Pulmonary artery endothelial cell (primary cell): ENCODE data around the gene C2CD2L. TPM values are rescaled to one million over a fixed set of nuclear protein-coding genes. Genes with fewer than 3 reads are reported as not detected.
A peak's percentile ranks its signal among the peaks of the same experiment; 100 is the strongest.
"Not testable (repeated sequence)": the region's sequence is repeated elsewhere in the genome, so short reads cannot be mapped to it uniquely, and the experiment has no call there.

Experiments used
- DNase-seq: peaks from one replicate; pipeline ENCODE4 v3.0.0-alpha.2; 2011; ENCODE audit warnings: low read depth, low spot score
- total RNA-seq: library from RNA; depleted of rRNA; stranded (reverse); fragments of >200 nt; gene quantifications from 2 replicates; pipeline ENCODE4 v1.2.3, GENCODE V29; 2014

C2CD2L gene
- 2.0 and 4.5 TPM in 2 replicates for total RNA-seq

DNA sequence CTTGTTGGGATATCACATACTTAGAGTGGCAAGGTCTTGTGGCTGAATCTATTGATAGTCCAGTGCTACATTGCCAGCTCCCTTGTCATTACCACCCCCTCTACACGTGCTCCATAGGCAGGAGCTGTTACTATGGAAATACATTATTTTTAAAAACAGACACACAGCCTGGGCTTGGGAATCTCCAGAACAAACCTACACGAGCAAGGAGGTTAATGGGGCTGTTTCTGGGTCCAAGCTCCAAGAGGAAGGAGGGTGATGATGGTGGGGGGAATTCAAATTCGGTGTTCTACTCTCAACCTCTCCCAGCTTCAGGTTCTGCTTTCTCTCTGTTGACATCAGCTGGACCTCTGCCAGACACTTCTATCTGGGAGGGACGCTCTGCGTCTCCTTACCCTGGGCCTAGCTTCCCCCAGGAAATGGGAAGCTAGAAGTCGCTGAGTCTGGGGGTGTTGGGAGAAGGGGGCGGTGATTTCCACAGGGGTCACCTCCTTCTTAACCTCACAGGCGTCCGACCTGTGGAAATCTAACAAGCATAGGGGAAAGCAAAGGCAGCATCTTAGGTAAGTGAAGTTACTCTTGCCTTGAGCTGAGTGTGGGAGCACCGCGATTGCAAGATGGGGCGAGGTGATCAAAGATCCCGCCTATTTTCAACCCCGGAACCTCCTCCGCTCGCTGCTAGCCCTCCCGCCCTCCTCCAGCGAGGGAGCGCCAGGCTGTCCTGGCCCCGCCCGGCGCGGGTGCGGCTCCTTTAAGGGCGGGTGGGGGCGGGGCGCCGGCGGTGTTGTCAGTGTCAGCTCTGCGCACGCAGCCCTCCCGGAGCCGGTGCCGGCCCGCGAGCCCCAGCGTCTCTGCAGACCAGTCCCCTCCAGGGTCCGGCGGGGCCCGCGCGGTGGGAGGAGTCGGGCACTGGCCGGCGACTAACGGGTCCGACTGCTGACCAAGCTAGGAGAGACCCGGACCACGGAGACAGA, at the start of gene C2CD2L:
C2CD2L (plus strand) TSS at position 781 of the 974 bp plus-strand sequence. CDS start 398 bp downstream, outside the sequence.
- DNase-seq: peak; percentile 36

- DNase-seq: not testable (repeated sequence)
These were observed 48.0 kb upstream of the C2CD2L start for GRCh38 chr11:119059128-119059527.

DNA sequence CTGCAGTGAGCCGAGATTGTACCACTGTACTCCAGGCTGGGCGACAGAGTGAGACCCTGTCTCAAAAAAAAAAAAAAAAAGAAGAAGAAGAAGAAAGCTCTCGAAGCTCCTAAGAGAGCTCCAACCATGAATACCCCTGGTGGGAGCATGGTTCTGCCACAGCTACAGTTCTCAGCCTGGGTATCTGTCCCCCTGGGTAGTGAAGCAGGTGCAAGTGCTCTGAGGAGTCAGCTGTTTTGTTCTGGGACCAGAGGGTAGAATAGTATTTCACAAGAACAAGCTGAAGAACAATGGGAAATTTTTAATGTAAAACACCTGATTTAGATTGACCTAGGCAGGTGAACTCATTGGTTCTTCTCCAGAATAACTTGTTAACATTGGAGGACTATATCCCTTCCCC, 45.9 kb upstream of the C2CD2L start:
- DNase-seq: no peak

- no peak for DNase-seq
These were observed 44.4 kb upstream of the C2CD2L start for GRCh38 chr11:119062779-119063178.

GRCh38 chr11:119065369-119065768, 41.8 kb upstream of the C2CD2L start:
- no peak for DNase-seq

DNA sequence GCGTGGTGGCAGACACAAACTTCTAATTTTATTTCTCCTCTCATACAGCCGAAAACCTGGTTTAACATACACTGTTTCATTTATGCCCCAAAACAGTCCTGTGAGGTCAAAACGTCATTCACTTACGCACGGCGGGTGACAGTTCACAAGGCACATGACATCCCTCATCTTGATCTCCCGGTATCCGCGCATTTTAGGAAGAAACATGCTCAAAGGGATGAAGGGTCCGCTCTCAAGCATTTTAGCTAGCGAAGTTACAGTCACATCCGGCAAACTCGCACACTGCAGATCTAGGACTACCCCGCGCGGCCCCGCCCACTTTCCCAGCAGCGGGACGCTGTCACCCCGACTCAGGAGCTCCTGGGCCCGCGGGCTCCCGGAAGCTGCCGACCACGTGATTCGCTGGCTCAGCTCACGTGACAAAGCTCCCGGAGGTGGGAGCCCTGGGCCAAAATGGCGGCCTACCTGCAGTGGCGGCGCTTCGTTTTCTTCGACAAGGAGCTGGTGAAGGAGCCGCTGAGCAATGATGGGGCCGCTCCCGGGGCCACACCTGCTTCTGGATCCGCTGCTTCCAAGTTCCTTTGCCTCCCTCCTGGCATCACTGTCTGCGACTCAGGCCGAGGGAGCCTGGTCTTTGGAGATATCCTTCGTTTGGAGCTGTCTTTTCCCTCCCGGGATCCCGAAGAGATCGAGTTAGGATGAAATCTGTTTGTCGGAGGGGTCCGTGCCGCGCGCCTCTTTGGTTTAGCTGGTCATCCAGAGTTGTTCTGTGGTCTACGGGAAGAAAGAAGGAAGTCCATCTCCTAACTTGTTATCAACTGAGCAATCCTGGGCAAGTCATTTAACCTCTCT, 39.5 kb upstream of the C2CD2L start, which contains the start of gene VPS11:
VPS11 (plus strand) TSS at position 448 of the 852 bp plus-strand sequence; CDS start at position 454, 6 bp downstream.
- DNase-seq: peak; percentile 89

GRCh38 chr11:119077839-119078238, 29.3 kb upstream of the C2CD2L start:
- no peak for DNase-seq

DNA sequence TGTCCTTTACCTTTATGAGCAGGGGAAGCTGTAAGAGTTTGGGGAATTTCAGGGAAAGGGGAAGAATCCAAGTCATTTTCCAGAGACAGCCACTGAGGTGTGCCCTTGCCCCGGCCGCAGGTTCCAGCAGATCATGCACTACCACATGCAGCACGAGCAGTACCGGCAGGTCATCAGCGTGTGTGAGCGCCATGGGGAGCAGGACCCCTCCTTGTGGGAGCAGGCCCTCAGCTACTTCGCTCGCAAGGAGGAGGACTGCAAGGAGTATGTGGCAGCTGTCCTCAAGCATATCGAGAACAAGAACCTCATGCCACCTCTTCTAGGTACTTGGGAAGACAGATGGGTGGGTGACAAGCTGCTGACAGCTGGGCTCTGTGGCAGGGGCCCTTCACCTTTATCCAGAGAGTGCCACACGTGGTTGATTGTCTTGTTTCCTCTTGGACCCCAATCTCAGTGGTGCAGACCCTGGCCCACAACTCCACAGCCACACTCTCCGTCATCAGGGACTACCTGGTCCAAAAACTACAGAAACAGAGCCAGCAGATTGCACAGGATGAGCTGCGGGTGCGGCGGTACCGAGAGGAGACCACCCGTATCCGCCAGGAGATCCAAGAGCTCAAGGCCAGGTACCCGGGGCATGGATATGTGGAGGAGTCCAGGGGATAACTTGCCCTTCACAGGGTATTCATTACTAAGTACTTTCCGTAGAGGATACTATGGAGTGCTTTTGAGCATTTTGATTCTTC, 28.3 kb upstream of the C2CD2L start:
- DNase-seq: no peak

DNA sequence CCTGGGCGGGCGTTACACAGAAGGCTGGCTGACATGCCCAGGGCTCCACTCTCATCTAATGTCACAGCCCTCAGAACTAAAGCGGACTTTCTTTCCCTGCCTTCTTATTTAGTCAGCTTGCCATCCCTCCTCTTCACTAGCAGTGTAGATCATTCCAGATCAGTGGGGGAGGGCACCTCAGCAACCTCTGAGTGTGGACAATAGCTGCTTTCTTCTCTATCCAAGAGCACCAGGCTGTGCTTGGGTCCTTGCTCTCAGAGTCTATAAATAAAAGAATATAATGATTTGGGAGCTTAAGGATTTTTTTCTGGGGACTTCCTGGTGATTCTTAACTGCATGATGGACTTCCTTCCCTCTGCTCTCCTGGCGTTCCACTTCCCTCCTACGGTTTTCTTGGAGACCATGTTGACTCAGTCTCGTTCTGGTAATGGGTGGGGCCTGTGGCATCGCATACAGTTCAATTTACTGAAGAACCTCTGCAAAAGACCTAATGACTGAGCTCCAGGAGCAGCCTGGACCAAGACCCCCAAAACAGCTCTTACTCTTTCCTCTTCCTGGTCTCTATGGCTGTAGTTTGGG, 25.4 kb upstream of the C2CD2L start:
- no peak for DNase-seq

- DNase-seq: peak; percentile 65
These were observed 22.3 kb upstream of the C2CD2L start, which contains the start of gene HMBS for GRCh38 chr11:119084663-119085436. TSS of gene HMBS (plus strand) at chr11:119084881. CDS start at chr11:119085034, 153 bp downstream.

DNA sequence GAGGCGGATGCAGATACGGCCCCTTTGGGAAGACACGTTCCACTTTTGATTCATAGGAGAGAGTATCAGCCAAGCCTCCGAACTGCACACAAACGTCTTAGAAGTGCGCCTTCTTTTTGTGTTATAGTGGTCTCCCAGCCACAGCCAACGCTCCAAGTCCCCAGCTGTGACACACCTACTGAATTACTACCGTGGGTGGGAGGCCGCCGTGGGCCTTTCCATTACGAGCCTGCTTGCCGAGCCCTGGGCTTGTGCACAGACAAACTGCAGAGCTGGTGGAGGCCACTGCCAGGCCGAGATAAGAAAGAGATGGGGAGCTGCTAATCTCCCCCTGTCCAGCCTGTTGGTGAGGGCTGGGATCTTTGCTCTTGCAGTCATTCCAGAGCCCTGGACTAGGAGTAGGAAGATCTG, 21.7 kb upstream of the C2CD2L start:
- no peak for DNase-seq

DNA sequence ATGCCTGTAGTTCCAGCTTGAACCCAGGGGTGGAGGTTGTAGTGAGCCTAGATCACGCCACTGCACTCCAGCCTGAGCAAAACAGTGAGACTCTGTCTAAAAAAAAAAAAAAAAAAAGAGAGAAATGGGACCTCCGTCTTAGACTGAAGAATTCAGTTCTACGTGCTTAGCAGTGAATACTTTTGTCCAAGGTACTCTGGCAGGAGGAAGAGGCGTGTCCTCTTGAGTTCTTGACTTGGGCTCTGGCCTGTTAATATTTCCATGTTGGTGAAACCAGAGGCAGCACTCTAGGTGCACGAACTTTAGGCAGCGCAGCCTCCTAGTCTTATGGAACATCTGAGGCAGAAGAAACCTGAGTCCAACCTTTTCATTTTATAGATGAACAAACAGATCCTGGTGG, 20.0 kb upstream of the C2CD2L start:
- DNase-seq: no peak

- DNase-seq: no peak
These were observed 19.4 kb upstream of the C2CD2L start for GRCh38 chr11:119087747-119088241.

- no peak for DNase-seq
These were observed 18.7 kb upstream of the C2CD2L start for GRCh38 chr11:119088406-119088805.

DNA sequence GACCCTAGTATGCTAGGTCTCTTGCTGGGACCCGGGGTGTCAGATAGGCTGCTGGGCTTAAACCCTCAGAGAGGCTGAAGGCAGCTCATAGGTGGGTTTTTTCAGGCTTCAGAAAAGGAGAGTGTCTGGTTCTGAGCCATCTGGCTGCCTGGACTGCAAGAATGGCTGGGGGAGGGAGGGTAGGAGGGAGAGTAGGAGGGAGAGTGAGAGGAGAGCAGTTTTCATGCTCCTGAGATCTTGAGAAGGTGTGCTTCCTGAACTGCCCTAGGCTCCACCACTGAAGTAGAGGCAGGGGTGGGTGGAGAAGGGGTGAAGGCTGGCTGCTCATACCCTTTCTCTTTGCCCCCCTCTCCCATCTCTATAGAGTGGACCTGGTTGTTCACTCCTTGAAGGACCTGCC, 17.8 kb upstream of the C2CD2L start:
- DNase-seq: no peak

- DNase-seq: no peak
These were observed 16.0 kb upstream of the C2CD2L start for GRCh38 chr11:119091178-119091577.

DNA sequence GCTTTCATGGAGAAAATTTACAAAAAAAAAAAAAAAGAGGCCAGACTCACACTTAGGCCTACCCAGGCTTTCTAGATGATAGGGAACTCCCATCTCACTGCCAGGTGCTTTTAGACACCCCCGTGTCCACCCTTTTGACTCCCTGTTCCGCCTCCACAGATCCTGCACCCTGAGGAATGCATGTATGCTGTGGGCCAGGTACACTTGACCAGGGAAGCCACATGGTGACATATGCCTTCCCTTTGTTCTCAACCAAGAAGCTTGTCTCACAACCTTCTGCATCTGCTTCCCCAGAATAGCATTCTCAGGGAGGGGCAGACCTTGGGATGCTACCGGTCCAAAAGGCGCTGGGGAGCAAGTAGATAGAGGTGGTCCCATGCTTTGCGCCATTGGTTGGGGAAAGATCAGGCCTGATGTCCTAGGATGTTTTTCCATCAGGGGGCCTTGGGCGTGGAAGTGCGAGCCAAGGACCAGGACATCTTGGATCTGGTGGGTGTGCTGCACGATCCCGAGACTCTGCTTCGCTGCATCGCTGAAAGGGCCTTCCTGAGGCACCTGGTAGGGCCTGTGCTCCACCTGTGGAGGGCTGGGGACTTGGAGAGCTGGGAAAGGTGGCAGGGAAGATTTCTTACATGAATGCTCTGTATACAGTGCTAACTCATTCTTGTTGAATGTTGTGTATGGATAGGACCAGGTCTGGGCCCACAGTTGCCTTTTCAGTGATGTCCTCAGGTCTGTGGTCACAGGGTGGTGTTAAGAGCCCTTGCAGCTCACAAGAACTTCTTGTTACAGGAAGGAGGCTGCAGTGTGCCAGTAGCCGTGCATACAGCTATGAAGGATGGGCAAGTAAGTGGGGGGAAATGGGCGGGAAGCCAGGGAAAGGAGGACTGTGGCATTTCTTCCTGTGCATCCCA, 14.9 kb upstream of the C2CD2L start:
- no peak for DNase-seq
